HCT116 (cell line): Measurements from ENCODE around the gene AVPR1B.

Experiments
- EGR1 ChIP-seq: IDR thresholded peaks from 2 replicates; pipeline ENCODE4 v1.6.1; 2012; ENCODE audit warnings: low read depth
- POLR2A ChIP-seq: IDR thresholded peaks from 2 replicates; pipeline ENCODE4 v1.7.0; 2011; ENCODE audit warnings: borderline replicate concordance; ENCODE audit not compliant: insufficient read depth, insufficient read length; ENCODE audit errors: extremely low read depth
- POLR2AphosphoS5 ChIP-seq: IDR thresholded peaks from 2 replicates; pipeline ENCODE4 v1.6.1; 2011; ENCODE audit warnings: mild to moderate bottlenecking, low read depth, low read length, moderate library complexity

GRCh38 chr1:206136241-206136640 lies 19.1 kb upstream of the AVPR1B start:
- no peak for TF ChIP-seq POLR2A
- no peak for TF ChIP-seq POLR2AphosphoS5
- no peak for TF ChIP-seq EGR1
